Endothelial cell of umbilical vein (primary cell): ENCODE results near the gene TEF.
"Not testable (repeated sequence)": the region's sequence is repeated elsewhere in the genome, so short reads cannot be mapped to it uniquely, and the experiment has no call there.

Experiments used
- CTCF ChIP-seq, 2 donors: IDR thresholded peaks; 1 replicate in 1 of 2; 2 replicates in 1 of 2; pipeline ENCODE4 v1.5.1; 2011; ENCODE audit warnings: low read length in 2 of 2, mild to moderate bottlenecking in 2 of 2, moderate library complexity in 2 of 2, control low read depth in 1 of 2, inconsistent platforms in 1 of 2, low read depth in 1 of 2; ENCODE audit not compliant: insufficient read depth in 1 of 2; ENCODE audit errors: extremely low read depth in 1 of 2
- EZH2 ChIP-seq: IDR thresholded peaks from 2 replicates; pipeline ENCODE4 v1.6.1; 2012; ENCODE audit warnings: borderline replicate concordance, low read depth, mild to moderate bottlenecking, moderate library complexity, low read length, inconsistent platforms; ENCODE audit not compliant: severe bottlenecking
- GATA2 ChIP-seq: IDR thresholded peaks from 2 replicates; pipeline ENCODE4 v1.7.0; 2011; ENCODE audit warnings: low read depth, mild to moderate bottlenecking, moderate library complexity, mixed read lengths, low read length; ENCODE audit not compliant: insufficient read length, insufficient read depth
- POLR2A ChIP-seq: IDR thresholded peaks from 2 replicates; pipeline ENCODE4 v1.6.1; 2012; ENCODE audit warnings: low read depth, mild to moderate bottlenecking, control low read depth, low read length
- POLR2AphosphoS5 ChIP-seq: IDR thresholded peaks from 2 replicates; pipeline ENCODE4 v1.6.1; 2012; ENCODE audit warnings: low read depth, mild to moderate bottlenecking, control low read depth, low read length, moderate library complexity; ENCODE audit not compliant: insufficient read depth

GRCh38 chr22:41433480-41433879, 51.7 kb downstream of the TEF start:
- not testable (repeated sequence) for TF ChIP-seq CTCF (IDR thresholded peaks at IDR 0.05; ENCODE audit: extremely low read depth in 1 of 2, insufficient read depth in 1 of 2, low read depth in 1 of 2, low read length in 2 of 2); GATA2; POLR2AphosphoS5; POLR2A; EZH2
